HepG2 (cell line): ENCODE data around the gene MIPEP. TPM values are rescaled to one million over a fixed set of nuclear protein-coding genes. Genes with fewer than 3 reads are reported as not detected.

Source experiments
- ADNP ChIP-seq: sonication (generic); formaldehyde crosslinking; IDR thresholded peaks from 2 replicates; pipeline ENCODE4 v1.4.0; 2020; ENCODE audit warnings: missing genetic modification reagents
- FOSL2 ChIP-seq: sonication (generic); formaldehyde crosslinking; IDR thresholded peaks from 2 replicates; pipeline ENCODE4 v1.4.0; 2020; ENCODE audit warnings: missing genetic modification reagents
- FOXA3 ChIP-seq: IDR thresholded peaks from 2 replicates; pipeline ENCODE4 v1.6.1; 2016; ENCODE audit warnings: missing genetic modification reagents, missing compliant biosample characterization
- MEIS2 ChIP-seq: sonication (generic); formaldehyde crosslinking; IDR thresholded peaks from 2 replicates; pipeline ENCODE4 v1.9.0; 2021; ENCODE audit warnings: mild to moderate bottlenecking, missing genetic modification reagents
- NFIC ChIP-seq: IDR thresholded peaks from 2 replicates; pipeline ENCODE4 v1.6.1; 2012; ENCODE audit warnings: mild to moderate bottlenecking, low read length, inconsistent platforms
- RCOR2 ChIP-seq: IDR thresholded peaks from 2 replicates; pipeline ENCODE4 v1.6.1; 2016; ENCODE audit warnings: missing biosample characterization, missing genetic modification reagents
- REXO4 ChIP-seq: sonication (generic); formaldehyde crosslinking; IDR thresholded peaks from 2 replicates; pipeline ENCODE4 v1.8.0; 2022; ENCODE audit warnings: missing genetic modification reagents, mild to moderate bottlenecking, borderline replicate concordance
- SOX13 ChIP-seq, 3 experiments: fragments of 450-650 bp in 1 of 3; sonication (generic) in 1 of 3; formaldehyde crosslinking in 1 of 3; IDR thresholded peaks in 2 of 3; conservative IDR thresholded peaks in 1 of 3; 2 replicates each; pipeline versions ENCODE4 v1.5.0 to v1.6.1; 2016 to 2020; ENCODE audit warnings: antibody characterized with exemption in 1 of 3, mild to moderate bottlenecking in 1 of 3, missing compliant biosample characterization in 1 of 3, missing genetic modification reagents in 1 of 3, moderate library complexity in 1 of 3
- TEAD3 ChIP-seq: optimal IDR thresholded peaks from 2 replicates; pipeline ENCODE3; 2016; ENCODE audit warnings: borderline replicate concordance
- ZBTB21 ChIP-seq: sonication (generic); formaldehyde crosslinking; IDR thresholded peaks from 2 replicates; pipeline ENCODE4 v1.4.0; 2020; ENCODE audit warnings: missing genetic modification reagents
- ZMYM2 ChIP-seq: sonication (generic); formaldehyde crosslinking; IDR thresholded peaks from 2 replicates; pipeline ENCODE4 v1.8.0; 2022; ENCODE audit warnings: mild to moderate bottlenecking, missing genetic modification reagents
- ZNF225 ChIP-seq: sonication (generic); formaldehyde crosslinking; IDR thresholded peaks from 2 replicates; pipeline ENCODE4 v1.4.0; 2020; ENCODE audit warnings: mild to moderate bottlenecking, missing genetic modification reagents
- ZNF382 ChIP-seq: sonication (generic); formaldehyde crosslinking; IDR thresholded peaks from 2 replicates; pipeline ENCODE4 v1.5.0; 2020; ENCODE audit warnings: missing genetic modification reagents, mild to moderate bottlenecking, borderline replicate concordance
- ZNF446 ChIP-seq: sonication (generic); formaldehyde crosslinking; IDR thresholded peaks from 2 replicates; pipeline ENCODE4 v1.5.0; 2020; ENCODE audit warnings: mild to moderate bottlenecking, missing genetic modification reagents
- ZNF777 ChIP-seq: sonication (generic); formaldehyde crosslinking; IDR thresholded peaks from 2 replicates; pipeline ENCODE4 v1.4.0; 2020; ENCODE audit warnings: missing genetic modification reagents
- polyA plus RNA-seq, 8 experiments: library from polyadenylated mRNA; depleted of rRNA in 3 of 8; stranded (reverse) in 7 of 8; unstranded in 1 of 8; fragments of >200 nt; fragmentation: Illumina TruSeq in 4 of 8; extraction: Trizol in 4 of 8; gene quantifications; 2 replicates each; pipeline versions ENCODE4 v1.2.1 to v1.2.3, GENCODE V29; 2011 to 2016; ENCODE audit warnings: low read depth in 4 of 8, missing spikeins in 1 of 8, mixed read lengths in 1 of 8; ENCODE audit not compliant: insufficient read depth in 1 of 8
- total RNA-seq, 5 experiments: library from RNA; depleted of rRNA; stranded (reverse); fragments of >200 nt; fragmentation: Illumina TruSeq; extraction: Trizol; gene quantifications; 2 replicates each; pipeline ENCODE4 v1.2.3, GENCODE V29; 2016; ENCODE audit warnings: low read depth in 1 of 5
- TF ChIP-seq, protein P1 (sequence below), 2 experiments: sonication (generic) in 1 of 2; formaldehyde crosslinking in 1 of 2; IDR thresholded peaks; 2 replicates each; pipeline versions ENCODE4 v1.5.1 to v1.6.1; 2011 to 2020; ENCODE audit warnings: borderline replicate concordance in 1 of 2, low read depth in 1 of 2, low read length in 1 of 2, mild to moderate bottlenecking in 1 of 2, missing genetic modification reagents in 1 of 2, moderate library complexity in 1 of 2
- TF ChIP-seq, protein P2 (sequence below): sonication (generic); formaldehyde crosslinking; IDR thresholded peaks from 2 replicates; pipeline ENCODE4 v1.5.0; 2020; ENCODE audit warnings: mild to moderate bottlenecking, missing genetic modification reagents, moderate library complexity
- TF ChIP-seq, protein P3 (sequence below): IDR thresholded peaks from 2 replicates; pipeline ENCODE4 v1.6.1; 2012; ENCODE audit warnings: low read depth, low read length, improper control_type of control experiment
- TF ChIP-seq, protein P4 (sequence below): IDR thresholded peaks from 2 replicates; pipeline ENCODE4 v1.6.1; 2016; ENCODE audit warnings: missing biosample characterization, missing genetic modification reagents, low read depth
- TF ChIP-seq, protein P5 (sequence below), 2 experiments: sonication (generic) in 1 of 2; formaldehyde crosslinking in 1 of 2; IDR thresholded peaks; 2 replicates each; pipeline versions ENCODE4 v1.4.0 to v1.6.1; 2018 to 2020; ENCODE audit warnings: missing genetic modification reagents in 2 of 2, borderline replicate concordance in 1 of 2, low read depth in 1 of 2, mild to moderate bottlenecking in 1 of 2, missing biosample characterization in 1 of 2

Gene MIPEP
- total and polyA plus RNA-seq, 2 of the 13 experiments (the other 11 are each of a cell fraction or from before 2014, with no cell fraction given) = 9.3 to 24.1 TPM

DNA sequence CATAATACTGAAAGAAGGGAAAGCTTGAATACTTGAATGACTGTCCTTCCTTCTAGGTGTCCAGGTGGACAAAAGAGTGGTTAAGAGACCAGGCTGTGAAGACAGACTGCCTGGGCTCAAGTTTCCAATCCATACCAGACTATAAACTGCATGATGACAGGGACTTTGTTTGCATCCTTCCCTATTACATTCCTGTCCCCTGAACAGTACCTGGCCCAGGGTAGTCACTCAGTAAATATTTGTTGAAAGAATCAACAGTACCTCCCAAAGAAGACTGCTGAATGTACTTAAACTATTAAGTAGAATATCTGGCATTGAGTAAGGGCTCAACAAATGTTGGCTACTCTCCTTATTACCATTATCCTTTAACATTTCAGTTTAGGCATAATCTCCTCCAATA, 29.7 kb downstream of the MIPEP start (continued):
- TF ChIP-seq, protein P1, sequence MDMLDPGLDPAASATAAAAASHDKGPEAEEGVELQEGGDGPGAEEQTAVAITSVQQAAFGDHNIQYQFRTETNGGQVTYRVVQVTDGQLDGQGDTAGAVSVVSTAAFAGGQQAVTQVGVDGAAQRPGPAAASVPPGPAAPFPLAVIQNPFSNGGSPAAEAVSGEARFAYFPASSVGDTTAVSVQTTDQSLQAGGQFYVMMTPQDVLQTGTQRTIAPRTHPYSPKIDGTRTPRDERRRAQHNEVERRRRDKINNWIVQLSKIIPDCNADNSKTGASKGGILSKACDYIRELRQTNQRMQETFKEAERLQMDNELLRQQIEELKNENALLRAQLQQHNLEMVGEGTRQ (IDR thresholded peaks at IDR 0.05; ENCODE audit: low read depth, low read length) = peak; percentile 20; the same call in 1 of the 2 replicates
- TF ChIP-seq, protein P1 (CRISPR knock-in tag; IDR thresholded peaks at IDR 0.05; ENCODE audit: borderline replicate concordance) = no peak
- TF ChIP-seq ZNF382 = no peak
- TF ChIP-seq ZBTB21 (CRISPR knock-in tag) = no peak
- TF ChIP-seq RCOR2 (CRISPR knock-in tag) = peak; percentile 73; the same call in 1 of the 2 replicates
- TF ChIP-seq ZNF777 (CRISPR knock-in tag) = no peak
- no peak for TF ChIP-seq ZNF446 (CRISPR knock-in tag)
- TF ChIP-seq REXO4 (CRISPR knock-in tag) = no peak
- TF ChIP-seq FOSL2 = peak; percentile 84
- TF ChIP-seq ZMYM2 (CRISPR knock-in tag) = peak; percentile 68
- TF ChIP-seq, protein P2, sequence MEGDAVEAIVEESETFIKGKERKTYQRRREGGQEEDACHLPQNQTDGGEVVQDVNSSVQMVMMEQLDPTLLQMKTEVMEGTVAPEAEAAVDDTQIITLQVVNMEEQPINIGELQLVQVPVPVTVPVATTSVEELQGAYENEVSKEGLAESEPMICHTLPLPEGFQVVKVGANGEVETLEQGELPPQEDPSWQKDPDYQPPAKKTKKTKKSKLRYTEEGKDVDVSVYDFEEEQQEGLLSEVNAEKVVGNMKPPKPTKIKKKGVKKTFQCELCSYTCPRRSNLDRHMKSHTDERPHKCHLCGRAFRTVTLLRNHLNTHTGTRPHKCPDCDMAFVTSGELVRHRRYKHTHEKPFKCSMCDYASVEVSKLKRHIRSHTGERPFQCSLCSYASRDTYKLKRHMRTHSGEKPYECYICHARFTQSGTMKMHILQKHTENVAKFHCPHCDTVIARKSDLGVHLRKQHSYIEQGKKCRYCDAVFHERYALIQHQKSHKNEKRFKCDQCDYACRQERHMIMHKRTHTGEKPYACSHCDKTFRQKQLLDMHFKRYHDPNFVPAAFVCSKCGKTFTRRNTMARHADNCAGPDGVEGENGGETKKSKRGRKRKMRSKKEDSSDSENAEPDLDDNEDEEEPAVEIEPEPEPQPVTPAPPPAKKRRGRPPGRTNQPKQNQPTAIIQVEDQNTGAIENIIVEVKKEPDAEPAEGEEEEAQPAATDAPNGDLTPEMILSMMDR = no peak
- TF ChIP-seq SOX13 (IDR thresholded peaks at IDR 0.05) = no peak
- peak in 1 of 2 experiments; percentile 60; a peak in 2 of 4 replicates for TF ChIP-seq SOX13 (CRISPR knock-in tag; conservative IDR thresholded peaks at IDR 0.05 in 1 of 2, IDR thresholded peaks at IDR 0.05 in 1 of 2)
- TF ChIP-seq, protein P3, sequence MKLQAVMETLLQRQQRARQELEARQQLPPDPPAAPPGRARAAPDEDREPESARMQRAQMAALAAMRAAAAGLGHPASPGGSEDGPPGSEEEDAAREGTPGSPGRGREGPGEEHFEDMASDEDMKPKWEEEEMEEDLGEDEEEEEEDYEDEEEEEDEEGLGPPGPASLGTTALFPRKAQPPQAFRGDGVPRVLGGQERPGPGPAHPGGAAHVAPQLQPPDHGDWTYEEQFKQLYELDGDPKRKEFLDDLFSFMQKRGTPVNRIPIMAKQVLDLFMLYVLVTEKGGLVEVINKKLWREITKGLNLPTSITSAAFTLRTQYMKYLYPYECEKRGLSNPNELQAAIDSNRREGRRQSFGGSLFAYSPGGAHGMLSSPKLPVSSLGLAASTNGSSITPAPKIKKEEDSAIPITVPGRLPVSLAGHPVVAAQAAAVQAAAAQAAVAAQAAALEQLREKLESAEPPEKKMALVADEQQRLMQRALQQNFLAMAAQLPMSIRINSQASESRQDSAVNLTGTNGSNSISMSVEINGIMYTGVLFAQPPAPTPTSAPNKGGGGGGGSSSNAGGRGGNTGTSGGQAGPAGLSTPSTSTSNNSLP = peak; percentile 44; the same call in 1 of the 2 replicates
- TF ChIP-seq, protein P4, sequence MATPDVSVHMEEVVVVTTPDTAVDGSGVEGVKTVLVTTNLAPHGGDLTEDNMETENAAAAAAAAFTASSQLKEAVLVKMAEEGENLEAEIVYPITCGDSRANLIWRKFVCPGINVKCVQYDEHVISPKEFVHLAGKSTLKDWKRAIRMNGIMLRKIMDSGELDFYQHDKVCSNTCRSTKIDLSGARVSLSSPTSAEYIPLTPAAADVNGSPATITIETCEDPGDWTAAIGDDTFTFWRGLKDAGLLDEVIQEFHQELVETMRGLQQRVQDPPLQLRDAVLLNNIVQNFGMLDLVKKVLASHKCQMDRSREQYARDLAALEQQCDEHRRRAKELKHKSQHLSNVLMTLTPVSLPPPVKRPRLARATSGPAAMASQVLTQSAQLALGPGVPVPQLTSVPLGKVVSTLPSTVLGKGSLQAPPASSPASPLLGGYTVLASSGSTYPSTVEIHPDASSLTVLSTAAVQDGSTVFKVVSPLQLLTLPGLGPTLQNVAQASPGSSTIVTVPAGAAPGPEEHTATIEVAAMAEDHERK (CRISPR knock-in tag) = no peak
- TF ChIP-seq FOXA3 (CRISPR knock-in tag) = peak; percentile 66
- no peak for TF ChIP-seq NFIC
- no peak for TF ChIP-seq MEIS2 (CRISPR knock-in tag)
- no peak for TF ChIP-seq ADNP
- TF ChIP-seq TEAD3 = peak; percentile 68
- TF ChIP-seq, protein P5, sequence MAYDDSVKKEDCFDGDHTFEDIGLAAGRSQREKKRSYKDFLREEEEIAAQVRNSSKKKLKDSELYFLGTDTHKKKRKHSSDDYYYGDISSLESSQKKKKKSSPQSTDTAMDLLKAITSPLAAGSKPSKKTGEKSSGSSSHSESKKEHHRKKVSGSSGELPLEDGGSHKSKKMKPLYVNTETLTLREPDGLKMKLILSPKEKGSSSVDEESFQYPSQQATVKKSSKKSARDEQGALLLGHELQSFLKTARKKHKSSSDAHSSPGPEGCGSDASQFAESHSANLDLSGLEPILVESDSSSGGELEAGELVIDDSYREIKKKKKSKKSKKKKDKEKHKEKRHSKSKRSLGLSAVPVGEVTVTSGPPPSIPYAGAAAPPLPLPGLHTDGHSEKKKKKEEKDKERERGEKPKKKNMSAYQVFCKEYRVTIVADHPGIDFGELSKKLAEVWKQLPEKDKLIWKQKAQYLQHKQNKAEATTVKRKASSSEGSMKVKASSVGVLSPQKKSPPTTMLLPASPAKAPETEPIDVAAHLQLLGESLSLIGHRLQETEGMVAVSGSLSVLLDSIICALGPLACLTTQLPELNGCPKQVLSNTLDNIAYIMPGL (CRISPR knock-in tag; IDR thresholded peaks at IDR 0.05; ENCODE audit: borderline replicate concordance in 1 of 2, low read depth in 1 of 2) = no peak
- no peak for TF ChIP-seq ZNF225 (CRISPR knock-in tag)
